ENCODE measurements around the gene ANO2.

The ANO2 gene

GRCh38 chr12:5627053-5627630 is 317.9 kb downstream of the ANO2 start:
- DNase-seq (ENCODE audit: low read depth, low spot score) = no peak

DNA sequence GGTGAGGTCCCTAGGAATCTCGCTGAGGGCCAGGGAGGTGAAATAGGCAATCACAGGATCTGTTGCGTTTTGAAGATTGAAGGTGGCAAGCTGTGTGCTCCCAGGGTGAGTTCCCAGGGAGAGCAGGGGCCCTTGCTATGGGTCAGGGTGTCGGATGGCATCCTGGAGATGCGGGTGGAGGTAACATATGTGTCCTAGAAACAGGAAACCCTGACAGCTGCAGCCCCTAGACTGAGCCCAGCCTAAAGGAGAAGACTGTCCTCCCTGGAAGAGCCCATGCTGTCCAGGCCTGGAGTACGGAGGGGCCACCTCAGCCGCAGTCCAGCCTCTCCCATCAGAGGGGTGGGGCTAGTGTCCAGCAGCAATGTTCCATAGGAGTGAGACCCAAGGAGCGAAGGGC is 318.9 kb downstream of the ANO2 start:
- no peak for DNase-seq (ENCODE audit: low read depth, low spot score)

DNA sequence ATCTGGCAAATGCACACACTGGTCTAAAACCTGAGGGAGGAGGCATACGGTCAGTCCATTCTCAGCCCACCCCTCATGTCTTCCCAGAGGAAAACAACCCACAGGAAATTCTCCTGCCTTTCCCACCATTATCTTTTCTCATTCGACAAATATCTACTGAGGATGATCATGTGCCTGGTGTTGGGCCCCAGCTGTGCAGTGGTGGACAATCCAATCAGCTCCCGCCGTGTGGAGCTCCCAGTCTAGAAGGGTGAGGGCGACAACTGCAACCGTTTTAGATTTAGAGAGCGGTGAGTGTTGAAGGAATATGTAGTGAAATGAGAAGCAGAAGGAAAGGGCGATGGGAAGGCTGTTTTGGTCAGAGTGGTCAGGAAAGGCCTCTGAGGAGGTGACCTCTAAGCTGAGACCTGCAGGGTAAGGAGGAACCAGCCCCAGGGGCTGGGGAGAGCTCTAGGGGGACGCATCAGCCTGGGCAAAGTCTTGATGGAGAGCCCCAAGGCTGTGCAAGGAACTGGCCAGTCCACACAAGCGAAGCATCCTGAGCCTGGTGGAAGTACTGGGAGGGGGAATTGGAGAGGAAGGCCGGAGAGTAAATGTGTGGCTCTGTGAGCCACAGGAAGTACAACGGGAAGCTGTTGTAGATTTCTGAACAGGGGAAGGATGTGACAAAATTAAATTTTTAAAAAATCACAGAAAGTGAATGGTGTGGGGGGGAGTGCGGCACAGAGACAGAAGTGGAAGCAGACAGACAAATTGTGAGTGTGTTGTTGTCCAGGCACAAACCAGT is 320.4 kb downstream of the ANO2 start:
- no peak for DNase-seq (ENCODE audit: low read depth, low spot score)

DNA sequence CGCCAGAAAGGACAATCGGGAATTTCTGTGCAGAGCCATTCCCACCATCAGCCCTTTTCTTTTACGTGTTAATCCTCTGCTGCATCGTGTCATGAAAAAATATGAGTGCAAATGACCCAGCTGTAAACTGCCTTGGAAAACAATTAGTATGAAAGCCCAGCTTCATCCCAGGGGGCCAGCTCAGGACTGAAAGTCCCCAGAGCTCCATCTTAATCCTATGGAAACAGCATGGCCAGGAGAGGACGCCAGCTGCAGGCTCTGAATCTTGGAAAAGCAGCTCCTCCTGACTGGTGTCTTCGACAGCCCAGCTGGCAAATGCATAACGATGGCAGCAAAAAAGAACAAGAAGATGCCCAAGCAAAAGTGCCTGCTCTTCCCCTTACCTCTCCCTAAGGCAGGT is 321.6 kb downstream of the ANO2 start:
- no peak for DNase-seq (ENCODE audit: low read depth, low spot score)

DNA sequence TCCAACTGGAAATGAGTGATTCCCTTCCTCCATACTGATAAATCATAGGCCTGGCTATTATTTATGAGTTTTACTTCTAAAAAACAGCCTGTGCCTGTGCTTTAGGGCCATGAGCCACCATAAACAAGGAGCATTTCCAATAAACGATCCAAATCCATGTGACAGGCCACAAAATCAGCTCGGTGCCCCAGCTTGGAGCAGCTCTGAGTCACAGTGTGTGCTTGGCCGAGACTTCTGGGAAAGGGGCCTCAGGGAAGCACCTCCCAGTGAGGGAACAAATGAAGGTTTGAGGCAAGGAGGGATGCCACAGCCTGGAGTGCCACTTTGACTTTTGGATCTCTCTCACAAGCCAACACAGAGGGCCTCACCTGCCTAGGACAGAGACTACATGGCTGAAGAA is 322.8 kb downstream of the ANO2 start:
- no peak for DNase-seq (ENCODE audit: low read depth, low spot score)

- no peak for DNase-seq (ENCODE audit: low read depth, low spot score)
Observed at GRCh38 chr12:5621329-5621728, 323.7 kb downstream of the ANO2 start.

DNA sequence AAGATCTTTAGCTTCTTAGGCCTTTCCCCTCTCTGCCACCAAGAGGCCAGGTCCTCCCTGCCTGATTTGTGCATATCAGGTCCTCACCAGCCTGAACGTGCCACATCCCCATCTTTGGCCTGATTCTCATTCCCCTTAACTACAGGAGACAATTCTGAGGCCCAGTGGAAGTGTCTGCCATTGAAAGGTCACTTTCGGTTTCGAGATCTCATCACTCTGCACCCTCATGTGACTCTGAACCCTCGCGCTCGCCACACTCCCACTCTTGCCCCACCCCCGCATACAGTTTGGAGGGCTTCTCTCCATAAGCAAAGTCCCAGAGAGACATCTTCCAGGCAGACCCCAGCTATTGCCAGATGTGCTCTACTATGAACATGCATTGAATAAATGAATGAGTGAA is 324.2 kb downstream of the ANO2 start:
- DNase-seq (ENCODE audit: low read depth, low spot score) = no peak

DNA sequence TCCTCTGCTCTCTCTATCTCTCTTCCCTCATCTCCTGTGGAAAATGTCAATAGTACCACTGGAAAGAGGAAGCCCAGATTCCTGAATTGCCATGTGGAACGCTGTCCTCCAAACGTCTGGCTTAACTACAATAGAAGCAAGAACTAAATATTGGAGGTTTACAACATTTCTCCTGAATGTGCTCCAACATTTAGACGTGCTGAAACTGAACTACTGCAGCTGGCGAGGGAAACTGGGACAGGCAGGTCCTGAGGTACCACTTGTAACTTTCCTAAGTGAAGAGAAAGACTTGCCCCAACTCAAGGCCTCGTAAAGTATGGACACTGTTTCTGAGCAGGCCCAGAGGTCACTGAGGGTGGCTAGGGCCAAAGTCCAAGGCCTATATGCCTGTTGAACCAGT is 325.4 kb downstream of the ANO2 start:
- no peak for DNase-seq (ENCODE audit: low read depth, low spot score)

DNA sequence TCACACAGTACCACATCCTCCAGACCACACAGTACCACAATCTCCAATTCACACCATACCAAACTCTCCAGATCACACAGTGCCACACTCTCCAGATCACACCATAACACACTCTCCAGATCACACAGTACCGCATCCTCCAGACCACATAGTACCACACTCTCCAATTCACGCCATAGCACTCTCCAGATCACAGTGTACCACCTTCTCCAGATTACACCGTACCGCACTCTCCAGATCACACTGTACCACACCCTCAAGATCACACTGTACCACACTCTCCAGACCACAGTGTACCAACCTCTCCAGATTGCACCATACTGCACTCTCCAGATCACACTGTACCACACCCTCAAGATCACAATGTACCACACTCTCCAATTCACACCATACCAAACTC is 328.2 kb downstream of the ANO2 start:
- DNase-seq (ENCODE audit: low read depth, low spot score) = no peak

- DNase-seq (ENCODE audit: low read depth, low spot score) = no peak
Observed at GRCh38 chr12:5615760-5616159, 329.3 kb downstream of the ANO2 start.

GRCh38 chr12:5614256-5614655 is 330.8 kb downstream of the ANO2 start:
- no peak for DNase-seq (ENCODE audit: low read depth, low spot score)

DNA sequence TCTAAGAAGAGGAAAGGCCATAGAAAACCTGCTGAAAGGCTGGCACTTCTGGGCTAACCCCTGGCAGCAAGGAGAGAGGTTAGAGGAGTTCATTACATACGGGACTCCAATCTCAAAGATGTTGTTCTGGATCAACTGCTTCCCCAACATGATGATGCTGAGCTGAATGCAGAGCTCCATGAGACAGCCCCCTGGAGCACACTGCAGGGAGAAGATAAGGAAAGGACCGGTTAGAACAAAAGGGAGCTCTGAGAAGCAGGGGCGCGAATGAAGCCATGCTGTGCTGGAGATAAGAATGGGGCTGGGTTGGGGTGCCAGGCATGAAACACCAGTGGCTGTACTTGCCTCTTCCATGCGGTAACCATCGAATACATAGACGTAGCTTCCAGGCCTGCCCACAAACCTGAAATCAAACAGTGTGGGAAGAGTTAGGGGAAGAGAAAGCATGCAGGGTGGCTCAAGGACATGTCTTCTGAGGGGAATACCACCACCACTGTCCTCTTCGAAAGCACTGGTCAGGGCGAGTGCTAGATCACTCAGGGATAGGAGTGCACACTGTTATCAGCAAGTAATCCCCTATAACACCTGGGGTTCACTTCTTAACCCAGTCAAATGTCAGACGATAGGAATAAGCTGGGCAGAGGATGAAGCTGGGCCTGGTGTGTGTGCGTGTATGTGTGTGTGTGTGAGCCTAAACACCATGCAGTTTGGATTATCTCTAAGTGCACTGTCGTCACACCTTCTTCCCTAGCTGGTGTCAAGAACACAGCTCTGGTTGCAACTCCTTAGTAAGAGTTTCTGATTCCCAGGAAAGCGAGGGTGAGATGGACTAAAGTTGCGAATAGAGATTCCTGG is 332.3 kb downstream of the ANO2 start:
- DNase-seq (ENCODE audit: low read depth, low spot score) = no peak

- no peak for DNase-seq (ENCODE audit: low read depth, low spot score)
Observed at GRCh38 chr12:5611162-5611561, 333.9 kb downstream of the ANO2 start.

GRCh38 chr12:5599378-5599777 is 345.7 kb downstream of the ANO2 start:
- DNase-seq (ENCODE audit: low read depth, low spot score) = no peak

GRCh38 chr12:5593998-5594397 is 351.1 kb downstream of the ANO2 start:
- no peak for DNase-seq (ENCODE audit: low read depth, low spot score)

DNA sequence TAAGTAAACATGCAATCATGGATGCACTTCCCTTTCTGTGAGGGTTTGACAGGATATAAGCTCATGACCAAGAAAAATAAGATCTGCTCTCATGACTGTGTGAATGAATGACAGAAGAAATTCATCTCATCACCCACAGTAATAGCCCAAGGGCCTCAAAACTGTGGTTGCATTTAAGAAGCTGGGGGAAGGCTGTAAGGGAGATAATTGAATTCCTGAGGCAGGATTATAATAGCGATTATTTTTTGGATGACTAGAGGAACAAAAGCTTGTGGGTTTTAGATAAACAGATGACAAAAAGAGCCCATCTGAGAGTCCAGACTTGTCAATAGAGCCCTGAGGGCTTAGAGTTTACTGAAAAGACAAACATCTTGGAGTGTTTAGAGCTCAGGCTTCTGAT is 352.0 kb downstream of the ANO2 start:
- DNase-seq (ENCODE audit: low read depth, low spot score) = no peak

DNA sequence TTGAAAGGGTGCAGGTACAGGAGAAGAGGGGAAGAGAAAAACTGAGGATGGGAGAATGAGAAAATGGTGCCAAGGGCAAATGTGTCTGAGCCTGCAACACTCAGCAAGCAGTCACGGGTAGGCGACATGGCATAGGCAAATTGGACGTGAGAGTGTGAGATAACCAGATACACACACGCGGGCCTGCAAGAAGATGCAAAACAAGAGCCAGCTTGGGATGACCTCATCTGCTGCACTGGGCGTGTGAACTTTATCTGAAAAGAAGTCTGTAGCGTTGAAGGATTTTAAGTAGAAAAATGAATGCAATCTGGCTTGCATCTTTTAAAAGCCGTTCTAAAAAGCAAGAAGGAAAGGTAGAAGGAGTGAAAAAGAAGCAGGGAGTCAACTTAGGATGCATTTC is 352.7 kb downstream of the ANO2 start:
- DNase-seq (ENCODE audit: low read depth, low spot score) = no peak

GRCh38 chr12:5590316-5590715 is 354.7 kb downstream of the ANO2 start:
- DNase-seq (ENCODE audit: low read depth, low spot score) = no peak

- DNase-seq (ENCODE audit: low read depth, low spot score) = no peak
Observed at GRCh38 chr12:5589054-5589453, 356.0 kb downstream of the ANO2 start.

DNA sequence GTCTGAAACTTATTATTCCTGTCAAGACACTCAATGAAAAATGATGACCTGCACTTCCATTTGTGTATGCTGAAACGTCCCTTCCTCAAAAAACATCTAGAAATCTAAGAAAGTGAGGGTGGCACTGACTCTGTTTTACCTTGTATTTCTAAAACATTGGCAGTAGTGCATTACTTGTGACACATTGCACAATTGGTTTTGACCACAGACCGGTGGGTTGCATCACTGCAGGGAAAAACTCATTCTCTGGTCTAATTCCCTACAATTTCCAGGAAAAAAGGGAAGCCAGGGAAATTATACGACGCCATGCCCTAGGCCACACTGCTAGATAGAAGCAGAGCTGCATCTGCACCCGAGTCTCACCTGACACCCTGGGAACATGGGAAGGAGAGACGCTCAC is 356.5 kb downstream of the ANO2 start:
- DNase-seq (ENCODE audit: low read depth, low spot score) = no peak

DNA sequence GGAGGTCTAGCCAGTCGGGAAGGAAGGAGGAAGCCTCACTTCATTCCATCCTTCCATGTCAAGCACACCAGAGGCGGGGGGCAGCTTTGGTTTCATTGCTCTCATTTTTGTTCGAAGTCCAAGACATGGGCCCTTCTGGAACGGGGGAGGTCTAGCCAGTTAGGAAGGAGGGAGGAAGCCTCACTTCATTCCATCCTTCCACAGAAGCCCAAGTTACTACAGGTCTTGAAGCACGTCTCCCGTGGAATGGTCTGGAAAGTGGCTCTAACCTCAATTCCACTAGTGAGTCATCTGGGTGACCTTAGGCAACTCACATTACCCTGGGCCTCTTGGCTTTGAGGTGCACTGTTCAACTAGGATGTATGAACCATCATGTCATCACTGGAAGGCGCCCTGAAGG is 356.9 kb downstream of the ANO2 start:
- no peak for DNase-seq (ENCODE audit: low read depth, low spot score)

DNA sequence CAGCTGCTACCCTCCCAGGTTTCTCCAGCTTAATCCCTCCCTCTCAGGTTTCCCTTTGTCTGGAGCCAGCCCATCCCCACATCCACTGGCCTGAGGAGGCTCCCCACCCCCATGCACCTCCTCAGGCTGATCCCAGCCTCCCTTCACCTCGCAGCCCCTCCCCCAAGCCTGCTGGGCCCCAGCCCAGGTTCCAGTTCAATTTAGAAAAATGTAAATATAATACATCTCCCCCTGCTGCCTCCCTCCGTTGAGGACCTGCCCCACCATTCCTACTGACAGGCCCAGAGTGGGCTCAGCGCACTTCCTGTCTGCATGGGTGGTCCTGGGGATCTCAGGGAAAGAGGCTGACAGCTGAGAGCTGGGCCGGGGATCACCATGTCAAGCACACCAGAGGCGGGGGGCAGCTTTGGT is 357.3 kb downstream of the ANO2 start:
- DNase-seq (ENCODE audit: low read depth, low spot score) = no peak

DNA sequence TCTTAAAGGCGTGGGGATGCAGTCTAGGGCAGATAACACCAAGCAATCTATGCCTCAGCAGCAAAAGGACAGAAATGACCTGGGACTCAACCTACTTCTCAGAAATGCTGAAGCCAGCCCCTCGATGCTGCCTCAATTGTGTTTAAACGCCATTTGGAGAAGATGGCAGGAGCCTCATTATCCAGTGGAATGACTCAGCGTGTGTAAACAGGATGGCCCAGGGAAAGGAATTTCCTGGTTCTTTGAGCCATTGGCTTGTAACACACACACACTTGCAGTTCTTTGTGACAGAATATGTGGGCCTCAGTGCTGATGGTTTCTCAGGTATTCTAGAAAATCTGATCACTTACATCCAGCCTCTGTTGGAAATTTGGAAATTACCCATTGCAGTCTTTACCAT is 358.9 kb downstream of the ANO2 start:
- DNase-seq (ENCODE audit: low read depth, low spot score) = no peak

All from smooth muscle cell of the brain vasculature (primary cell).